Nephron (organoid): ENCODE data around the gene FAM184B.
"Not testable (repeated sequence)": the region's sequence is repeated elsewhere in the genome, so short reads cannot be mapped to it uniquely, and the experiment has no call there.

Source experiments
- H3K27ac Mint-ChIP-seq, 3 experiments: 2 replicates each; pipeline ENCODE4 v1.8.0; 2020; ENCODE audit warnings: mixed read lengths in 3 of 3, mild to moderate bottlenecking in 2 of 3, moderate library complexity in 1 of 3
- H3K27me3 Mint-ChIP-seq: 2 replicates; pipeline ENCODE4 v1.8.0; 2021; ENCODE audit warnings: low read depth, mild to moderate bottlenecking, moderate library complexity, mixed read lengths
- H3K36me3 Mint-ChIP-seq: 2 replicates; pipeline ENCODE4 v1.8.0; 2020; ENCODE audit warnings: low read depth, mixed read lengths
- H3K4me1 Mint-ChIP-seq: 2 replicates; pipeline ENCODE4 v1.8.0; 2020; ENCODE audit warnings: mixed read lengths
- H3K4me3 Mint-ChIP-seq, 3 experiments: 2 replicates each; pipeline ENCODE4 v1.8.0; 2020; ENCODE audit warnings: mild to moderate bottlenecking in 3 of 3, mixed read lengths in 3 of 3, moderate library complexity in 2 of 3
- H3K9me3 Mint-ChIP-seq: 2 replicates; pipeline ENCODE4 v1.8.0; 2020; ENCODE audit warnings: mixed read lengths
- CTCF ChIP-seq, 3 experiments: fragments of 200-600 bp; sonication (generic); IDR thresholded peaks; one replicate each; pipeline ENCODE4 v1.5.0; 2021; ENCODE audit warnings: antibody characterized with exemption in 3 of 3; ENCODE audit not compliant: unreplicated experiment in 3 of 3

The FAM184B gene

DNA sequence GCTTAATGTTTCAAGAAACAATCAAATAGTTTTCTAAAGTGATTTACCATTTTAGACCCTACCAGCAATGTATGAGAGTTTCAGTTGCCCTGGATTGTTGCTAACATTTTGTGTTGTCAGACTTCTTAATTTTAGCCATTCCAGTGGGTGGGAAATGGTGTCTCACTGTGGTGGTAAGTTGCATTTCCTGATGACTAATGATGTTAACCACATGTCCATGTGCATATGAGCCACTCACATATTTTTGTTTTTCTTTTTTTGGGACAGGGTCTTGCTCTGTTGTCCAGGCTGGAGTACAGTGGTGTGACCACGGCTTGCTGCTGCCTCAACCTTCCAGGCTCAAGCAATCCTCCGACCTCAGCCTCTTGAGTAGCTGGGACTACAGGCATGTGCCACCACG, 118.7 kb downstream of the FAM184B start:
- Mint-ChIP-seq H3K27ac (no peak overlapping the region), H3K27me3 (peaks cover 4% of the 10 kb centered on the region), H3K4me3 (no peak overlapping the region), H3K4me1 (no peaks in the 10 kb centered on the region), H3K36me3 (no peaks in the 10 kb centered on the region), H3K9me3 (no peaks in the 10 kb centered on the region)
- no peak for TF ChIP-seq CTCF (IDR thresholded peaks at IDR 0.05; ENCODE audit: unreplicated experiment in 3 of 3)

DNA sequence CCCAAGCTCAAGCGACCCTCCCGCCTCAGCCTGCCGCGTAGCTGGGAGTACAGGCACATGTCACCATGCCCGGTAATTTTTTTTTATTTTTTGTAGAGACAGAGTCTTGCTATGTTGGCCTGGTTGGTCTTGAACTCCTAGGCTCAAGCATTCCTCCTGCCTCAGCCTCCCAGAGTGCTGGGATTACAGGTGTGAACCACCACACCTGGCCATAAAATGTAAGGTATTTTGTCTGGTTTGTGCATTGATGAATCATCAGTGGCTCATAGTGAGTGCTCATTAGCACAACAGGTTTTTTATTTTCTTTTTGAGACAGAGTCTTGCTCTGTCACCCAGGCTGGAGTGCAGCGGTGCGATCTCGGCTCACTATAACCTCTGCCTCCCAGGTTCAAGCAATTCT, 122.2 kb downstream of the FAM184B start:
- H3K4me3 Mint-ChIP-seq, H3K4me1 Mint-ChIP-seq, H3K36me3 Mint-ChIP-seq, H3K27me3 Mint-ChIP-seq, H3K27ac Mint-ChIP-seq, H3K9me3 Mint-ChIP-seq: not testable (repeated sequence)

- Mint-ChIP-seq H3K4me3 (no peak overlapping the region), H3K36me3 (no peaks in the 10 kb centered on the region), H3K27me3 (peaks cover 4% of the 10 kb centered on the region), H3K4me1 (no peaks in the 10 kb centered on the region), H3K9me3 (no peaks in the 10 kb centered on the region), H3K27ac (no peak overlapping the region)
- no peak for TF ChIP-seq CTCF (IDR thresholded peaks at IDR 0.05; ENCODE audit: unreplicated experiment in 3 of 3)
These were observed 123.6 kb downstream of the FAM184B start for GRCh38 chr4:17657849-17658248.

DNA sequence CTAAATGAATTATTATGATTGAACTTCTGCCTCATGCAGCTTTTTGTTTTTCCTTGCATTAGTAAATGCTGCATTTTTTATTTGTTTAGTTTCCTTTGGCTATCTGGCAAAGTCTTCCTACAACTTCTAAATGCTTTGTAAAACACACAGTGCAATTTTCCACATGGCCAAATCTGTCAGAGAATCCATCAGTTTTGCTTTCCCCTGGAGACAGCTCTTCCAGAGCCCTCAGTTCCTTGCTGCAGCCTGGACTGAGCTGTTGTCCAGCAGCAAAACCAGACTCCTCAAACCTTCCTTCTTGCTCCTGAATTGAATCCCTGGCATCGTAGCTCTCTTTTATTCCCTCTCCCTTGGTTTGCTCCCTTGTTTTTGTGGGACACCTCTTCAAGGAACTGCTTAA, 124.3 kb downstream of the FAM184B start:
- H3K4me1 Mint-ChIP-seq: no peaks in the 10 kb centered on the region
- H3K4me3 Mint-ChIP-seq: no peak overlapping the region
- H3K36me3 Mint-ChIP-seq: no peaks in the 10 kb centered on the region
- no peak for TF ChIP-seq CTCF (IDR thresholded peaks at IDR 0.05; ENCODE audit: unreplicated experiment in 3 of 3)
- no peaks in the 10 kb centered on the region for H3K9me3 Mint-ChIP-seq
- peaks cover 3% of the 10 kb centered on the region for H3K27me3 Mint-ChIP-seq
- no peak overlapping the region for H3K27ac Mint-ChIP-seq

GRCh38 chr4:17654701-17655100, 126.7 kb downstream of the FAM184B start:
- peaks cover 3% of the 10 kb centered on the region for H3K27me3 Mint-ChIP-seq
- H3K9me3 Mint-ChIP-seq: no peaks in the 10 kb centered on the region
- H3K4me1 Mint-ChIP-seq: no peaks in the 10 kb centered on the region
- no peak overlapping the region for H3K4me3 Mint-ChIP-seq
- H3K27ac Mint-ChIP-seq: no peak overlapping the region
- TF ChIP-seq CTCF (IDR thresholded peaks at IDR 0.05; ENCODE audit: unreplicated experiment in 3 of 3): no peak
- H3K36me3 Mint-ChIP-seq: no peaks in the 10 kb centered on the region

- H3K9me3 Mint-ChIP-seq: peaks cover 2% of the 10 kb centered on the region
- H3K36me3 Mint-ChIP-seq: no peaks in the 10 kb centered on the region
- H3K27ac Mint-ChIP-seq: no peak overlapping the region
- H3K27me3 Mint-ChIP-seq: peaks cover 4% of the 10 kb centered on the region
- H3K4me3 Mint-ChIP-seq: no peak overlapping the region
- TF ChIP-seq CTCF (IDR thresholded peaks at IDR 0.05; ENCODE audit: unreplicated experiment in 3 of 3): no peak
- H3K4me1 Mint-ChIP-seq: no peaks in the 10 kb centered on the region
These were observed 131.0 kb downstream of the FAM184B start for GRCh38 chr4:17650406-17650805.
